HFF-Myc (cell line): ENCODE data around the gene GREB1L.

Source experiments
- DNase-seq: peaks from one replicate; pipeline ENCODE4 v3.0.0-alpha.2; 2011; ENCODE audit warnings: low read depth; ENCODE audit errors: extremely low read depth
- H3K4me3 ChIP-seq: replicated peaks from 2 replicates; pipeline ENCODE4 v1.5.1; 2011; ENCODE audit warnings: low read depth, mild to moderate bottlenecking, control low read depth, low read length
- TF ChIP-seq, protein P1 (sequence below): IDR thresholded peaks from 2 replicates; pipeline ENCODE4 v1.5.1; 2012; ENCODE audit warnings: mild to moderate bottlenecking, low read depth, low read length, control low read depth; ENCODE audit errors: missing control alignments

GREB1L gene

DNA sequence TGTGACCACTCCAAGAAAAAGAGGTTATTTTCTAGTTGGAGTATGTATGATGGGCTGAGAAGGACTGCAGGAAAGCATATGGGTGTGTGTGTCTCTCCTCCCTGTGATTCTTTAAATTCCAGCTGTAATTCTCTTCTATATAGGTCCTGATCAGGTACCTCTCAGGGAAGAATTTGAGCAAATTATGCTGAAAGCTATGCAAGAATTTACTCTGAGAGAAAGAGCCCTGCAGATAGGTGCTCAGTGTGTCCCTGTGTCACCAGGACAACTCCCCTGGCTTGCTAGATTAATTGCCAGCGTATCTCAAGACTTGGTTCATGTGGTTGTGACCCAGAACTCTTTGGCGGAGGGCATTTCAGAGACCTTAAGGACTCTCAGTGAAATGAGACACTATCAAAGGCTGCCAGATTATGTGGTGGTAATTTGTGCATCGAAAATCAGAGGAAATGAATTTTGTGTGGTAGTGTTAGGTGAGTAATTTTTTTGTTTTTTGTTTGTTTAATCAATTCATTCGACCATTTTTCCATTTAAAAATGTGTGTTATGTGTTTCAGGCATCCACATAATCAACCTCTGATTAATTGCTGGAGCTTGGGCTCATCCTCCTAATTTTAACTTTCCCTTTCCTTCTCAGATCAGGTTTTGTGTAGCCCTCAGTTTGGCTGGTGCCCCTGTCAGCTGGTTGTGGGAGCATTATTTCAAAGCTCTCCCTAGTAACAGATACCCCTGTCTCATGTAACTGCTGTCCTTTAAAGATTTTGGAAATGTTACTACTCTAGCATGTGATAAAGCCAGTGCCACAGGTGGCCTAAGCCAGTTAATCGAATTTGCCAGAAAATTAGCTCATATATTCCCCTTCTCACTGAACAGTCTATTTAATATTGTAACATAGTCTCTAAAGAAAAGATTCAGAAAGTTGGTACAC, 207.6 kb downstream of the GREB1L start:
- H3K4me3 ChIP-seq: no peak overlapping the region
- no peak for DNase-seq
- TF ChIP-seq, protein P1, sequence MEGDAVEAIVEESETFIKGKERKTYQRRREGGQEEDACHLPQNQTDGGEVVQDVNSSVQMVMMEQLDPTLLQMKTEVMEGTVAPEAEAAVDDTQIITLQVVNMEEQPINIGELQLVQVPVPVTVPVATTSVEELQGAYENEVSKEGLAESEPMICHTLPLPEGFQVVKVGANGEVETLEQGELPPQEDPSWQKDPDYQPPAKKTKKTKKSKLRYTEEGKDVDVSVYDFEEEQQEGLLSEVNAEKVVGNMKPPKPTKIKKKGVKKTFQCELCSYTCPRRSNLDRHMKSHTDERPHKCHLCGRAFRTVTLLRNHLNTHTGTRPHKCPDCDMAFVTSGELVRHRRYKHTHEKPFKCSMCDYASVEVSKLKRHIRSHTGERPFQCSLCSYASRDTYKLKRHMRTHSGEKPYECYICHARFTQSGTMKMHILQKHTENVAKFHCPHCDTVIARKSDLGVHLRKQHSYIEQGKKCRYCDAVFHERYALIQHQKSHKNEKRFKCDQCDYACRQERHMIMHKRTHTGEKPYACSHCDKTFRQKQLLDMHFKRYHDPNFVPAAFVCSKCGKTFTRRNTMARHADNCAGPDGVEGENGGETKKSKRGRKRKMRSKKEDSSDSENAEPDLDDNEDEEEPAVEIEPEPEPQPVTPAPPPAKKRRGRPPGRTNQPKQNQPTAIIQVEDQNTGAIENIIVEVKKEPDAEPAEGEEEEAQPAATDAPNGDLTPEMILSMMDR: no peak

DNA sequence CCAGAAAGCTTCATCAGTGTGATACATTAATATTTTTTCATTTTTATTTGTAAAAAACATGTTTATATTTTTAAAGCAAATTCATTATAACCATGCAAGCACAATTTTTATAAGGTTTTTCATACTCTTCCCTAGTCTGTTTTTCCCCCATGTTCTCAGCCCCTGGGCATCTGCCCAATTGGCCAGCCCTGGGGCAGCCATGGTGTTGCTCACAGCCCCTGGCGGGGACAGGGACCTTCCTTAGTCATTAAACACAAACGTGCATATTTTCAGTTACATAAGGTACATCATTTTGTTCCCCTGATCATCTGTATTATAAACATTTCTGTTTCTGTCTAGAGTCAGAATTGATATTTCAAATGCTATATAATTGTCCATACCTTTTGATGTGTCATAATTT, 208.5 kb downstream of the GREB1L start:
- no peak overlapping the region for H3K4me3 ChIP-seq
- TF ChIP-seq, protein P1: no peak
- DNase-seq: no peak

- TF ChIP-seq, protein P1: no peak
- DNase-seq: no peak
- no peak overlapping the region for H3K4me3 ChIP-seq
Observed at GRCh38 chr18:21450913-21451312, 208.9 kb downstream of the GREB1L start.

- no peak for DNase-seq
- TF ChIP-seq, protein P1: no peak
- no peak overlapping the region for H3K4me3 ChIP-seq
Observed at GRCh38 chr18:21451851-21452250, 209.8 kb downstream of the GREB1L start.

- TF ChIP-seq, protein P1: no peak
- H3K4me3 ChIP-seq: no peak overlapping the region
- no peak for DNase-seq
Observed at GRCh38 chr18:21452276-21452780, 210.3 kb downstream of the GREB1L start.

- no peak overlapping the region for H3K4me3 ChIP-seq
- TF ChIP-seq, protein P1: no peak
- DNase-seq: no peak
Observed at GRCh38 chr18:21452796-21453510, 210.9 kb downstream of the GREB1L start.
